Medulla oblongata (tissue), 1 donor: ENCODE measurements around the gene RAB34.

Experiments used
- DNase-seq: peaks from one replicate; pipeline ENCODE4 v3.0.0-alpha.2; 2015; ENCODE audit errors: extremely low spot score

The RAB34 gene

GRCh38 chr17:28717578-28718332, at the start of gene RAB34:
RAB34 (minus strand) TSS chr17:28717868; CDS start chr17:28717266, 602 bp downstream.
- DNase-seq, result peak; percentile 52

DNA sequence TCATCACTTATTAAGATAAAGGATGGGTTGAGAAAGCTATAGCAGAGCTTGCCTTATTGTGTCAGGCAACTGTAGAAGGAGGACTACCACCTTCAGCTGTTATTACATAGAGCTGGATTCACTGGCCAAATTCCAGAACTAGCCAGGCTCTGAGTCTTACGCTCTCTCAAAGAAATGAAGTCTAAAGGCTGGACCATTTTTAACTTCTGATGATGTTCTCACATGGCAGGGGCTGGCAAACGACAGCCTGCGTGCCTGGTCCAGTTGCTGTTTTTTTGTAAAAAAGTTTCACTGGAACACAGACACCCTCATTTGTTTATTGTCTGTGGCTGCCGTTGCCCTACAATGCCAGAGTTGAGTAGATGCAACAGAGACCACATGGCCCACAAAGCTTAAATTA, 47.4 kb upstream of the RAB34 start:
- DNase-seq, result peak; percentile 40

DNA sequence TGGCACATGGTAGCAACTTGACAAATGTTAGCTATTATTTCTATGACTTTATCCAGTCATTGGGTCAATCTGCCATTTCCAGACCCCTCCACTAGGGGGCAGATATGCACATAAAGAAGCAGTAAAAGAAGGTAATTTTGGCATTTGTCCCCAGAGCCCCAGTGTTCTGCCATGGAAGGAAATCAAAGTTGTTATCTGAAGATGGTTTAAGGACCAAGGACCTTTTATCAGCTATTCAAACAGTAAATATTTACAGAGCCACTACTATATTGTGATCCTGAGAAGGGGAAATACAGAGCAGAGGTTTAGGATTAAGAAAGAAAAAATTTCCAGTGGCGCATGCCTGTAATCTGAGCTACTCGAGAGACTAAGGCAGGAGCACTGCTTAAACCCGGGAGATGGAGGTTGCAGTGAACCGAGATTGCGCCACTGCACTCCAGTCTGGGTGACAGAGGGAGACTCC, 46.2 kb upstream of the RAB34 start:
- peak; percentile 89 for DNase-seq

DNA sequence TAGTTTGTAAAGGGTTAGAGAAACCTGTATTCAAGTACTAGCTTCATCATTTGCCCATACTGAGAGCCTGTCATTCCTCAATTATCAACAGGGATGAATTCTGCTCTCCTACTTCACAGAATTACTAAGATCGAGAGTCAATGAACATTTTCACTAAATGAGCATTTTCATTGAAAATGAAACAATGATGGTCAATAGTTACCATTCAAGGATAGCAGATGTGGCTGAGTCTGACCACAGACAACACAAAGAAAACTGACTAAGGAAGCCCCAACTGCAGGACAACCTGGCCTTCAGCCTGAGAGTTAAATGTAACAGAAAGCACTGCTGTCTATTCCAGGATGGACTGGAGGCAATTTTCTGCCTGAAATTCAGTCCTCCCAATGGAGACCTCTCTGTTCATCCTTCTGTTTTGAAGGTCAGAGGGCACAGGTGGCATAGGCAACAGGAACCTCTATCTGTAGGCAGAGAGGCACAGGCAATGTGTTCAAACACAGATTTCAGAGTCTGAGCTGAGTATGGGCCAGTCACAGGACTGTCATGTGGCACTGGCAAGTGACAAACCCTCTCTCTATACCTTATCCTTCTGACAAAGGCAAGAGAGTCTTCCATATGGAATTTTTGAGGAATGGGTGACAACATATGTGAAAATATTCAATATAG, 45.6 kb upstream of the RAB34 start:
- DNase-seq, result no peak

- DNase-seq, result peak; percentile 71
Measured at GRCh38 chr17:28760601-28761562, 43.2 kb upstream of the RAB34 start.

- no peak for DNase-seq
Measured at GRCh38 chr17:28759256-28759865, 41.7 kb upstream of the RAB34 start.

DNA sequence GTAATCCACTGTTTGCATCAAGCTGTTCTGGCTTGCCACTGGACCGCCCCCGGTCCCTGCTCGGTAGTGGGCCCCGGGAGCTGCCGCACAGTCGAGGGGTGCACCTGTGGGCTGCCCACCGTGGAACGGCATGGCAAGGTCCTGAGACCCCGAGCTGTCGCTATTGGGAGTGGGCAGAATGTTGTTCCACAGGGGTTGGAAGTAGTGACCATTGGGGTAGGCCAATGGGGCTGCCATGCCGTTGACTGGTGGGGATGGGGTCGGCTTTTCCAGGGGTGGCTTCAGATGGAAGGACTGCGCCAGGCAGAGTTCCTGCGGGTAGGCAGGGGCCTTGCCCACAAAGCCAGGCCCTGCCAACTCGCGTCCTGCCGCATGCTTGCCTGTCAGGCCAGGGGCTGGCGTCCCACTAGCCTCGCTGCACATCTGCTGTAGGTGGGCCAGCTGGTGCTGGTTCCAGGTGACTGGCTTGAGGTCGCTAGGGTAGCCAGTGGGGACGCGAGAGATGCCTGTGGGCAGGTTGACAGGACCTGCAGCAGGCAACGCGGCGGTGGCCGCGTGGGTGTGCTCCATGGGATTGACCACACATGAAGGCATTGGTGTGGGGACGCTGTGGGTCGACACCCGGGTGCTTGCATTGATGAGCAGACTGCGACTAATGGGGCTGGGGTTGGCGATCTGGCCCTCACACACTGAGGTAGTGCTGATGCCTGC, 40.9 kb upstream of the RAB34 start:
- no peak for DNase-seq

DNA sequence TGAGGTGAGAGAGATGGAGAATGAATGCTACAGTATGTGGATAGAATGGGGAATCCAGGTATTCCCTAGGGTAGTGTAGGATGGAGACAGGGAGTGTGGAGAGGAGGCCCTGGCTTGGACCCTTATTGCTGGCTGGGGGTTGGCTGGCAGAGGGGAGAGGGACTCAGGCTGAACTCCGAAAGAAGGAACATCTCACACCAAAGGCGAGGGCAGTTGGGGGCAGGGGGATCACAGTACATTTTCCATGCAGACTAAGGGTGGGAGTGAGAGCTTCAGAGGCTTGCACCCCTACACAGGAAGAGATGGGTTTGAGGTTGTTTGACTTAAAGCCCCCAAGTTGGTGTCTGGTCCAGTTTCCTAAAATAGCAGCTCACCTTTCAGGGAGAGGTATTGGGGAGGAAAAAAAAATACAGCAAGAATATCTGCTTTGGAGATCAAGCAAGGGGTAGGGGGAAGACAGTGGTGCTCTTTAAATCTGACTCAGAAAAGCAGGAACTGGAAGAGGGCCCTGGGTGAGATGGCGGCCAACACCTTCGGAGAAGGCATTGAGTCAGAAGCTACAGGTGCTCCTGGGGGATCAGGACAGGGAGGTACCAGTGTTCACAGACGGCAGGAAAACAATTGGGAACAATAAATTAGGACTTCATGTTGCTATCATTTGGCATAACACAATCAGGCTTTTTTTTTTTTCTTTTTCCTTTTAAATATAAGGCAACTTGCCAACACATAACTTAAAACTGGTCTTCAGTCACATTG, 38.6 kb upstream of the RAB34 start:
- no peak for DNase-seq

DNA sequence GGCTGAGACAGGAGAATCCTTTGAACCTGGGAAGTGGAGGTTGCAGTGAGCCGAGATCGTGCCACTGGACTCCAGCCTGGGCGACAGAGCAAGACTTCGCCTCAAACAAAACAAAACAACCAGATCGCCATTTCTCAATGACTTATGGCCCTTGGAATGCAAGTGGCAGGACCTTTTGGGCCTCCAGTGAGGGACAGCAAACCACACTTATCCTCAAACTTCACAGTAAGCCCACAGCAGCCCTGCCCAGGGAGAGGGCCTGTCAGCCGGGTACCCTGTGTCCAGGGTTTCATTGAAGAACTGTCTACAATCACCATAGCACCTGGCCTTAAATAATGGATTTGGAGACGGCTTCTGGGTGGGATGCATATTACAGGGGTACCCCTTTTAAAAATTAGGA, 37.8 kb upstream of the RAB34 start:
- no peak for DNase-seq

- DNase-seq, result no peak
Measured at GRCh38 chr17:28751600-28752366, 34.1 kb upstream of the RAB34 start.

DNA sequence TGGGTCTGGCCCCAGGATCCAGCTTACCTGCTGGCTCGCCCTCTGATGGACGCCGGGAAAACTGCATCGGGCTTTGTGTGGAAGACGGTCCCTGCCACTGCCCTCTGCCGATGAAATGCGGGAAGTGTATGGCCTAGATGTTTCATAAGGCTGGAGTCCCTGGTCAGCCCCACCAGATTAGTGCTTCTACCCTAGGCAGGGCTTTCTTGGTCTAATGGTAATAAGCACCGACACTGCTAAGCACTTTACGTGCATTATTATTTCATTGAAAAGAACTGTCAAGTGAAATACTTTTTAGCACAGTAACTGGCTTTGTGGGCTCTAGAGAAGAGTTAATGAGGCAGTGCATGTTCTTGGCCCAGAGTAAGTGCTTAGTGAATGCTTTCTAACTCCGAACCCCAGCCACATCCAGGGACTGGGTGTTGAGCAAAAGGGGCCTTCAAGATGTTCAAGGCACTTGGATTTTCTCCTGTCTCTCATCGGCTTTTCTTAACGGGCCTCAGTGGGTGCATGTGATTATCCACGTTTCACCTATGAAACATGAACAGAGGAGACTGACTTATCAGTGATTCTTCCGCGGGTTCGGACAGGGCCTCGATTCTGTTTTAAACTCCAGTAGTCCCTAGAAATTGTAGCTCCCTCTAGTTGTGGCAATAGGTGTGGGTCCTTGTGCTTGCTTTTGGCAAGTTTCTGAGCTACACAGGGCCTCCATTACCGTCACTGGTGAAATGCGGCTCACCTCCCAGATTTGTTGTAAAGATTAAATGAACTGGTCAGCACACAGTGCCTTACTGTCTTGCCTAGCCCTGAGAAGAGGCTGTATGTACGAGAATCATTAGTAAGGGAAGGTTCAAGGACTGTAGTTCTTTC, 32.7 kb upstream of the RAB34 start:
- DNase-seq, result peak; percentile 97

DNA sequence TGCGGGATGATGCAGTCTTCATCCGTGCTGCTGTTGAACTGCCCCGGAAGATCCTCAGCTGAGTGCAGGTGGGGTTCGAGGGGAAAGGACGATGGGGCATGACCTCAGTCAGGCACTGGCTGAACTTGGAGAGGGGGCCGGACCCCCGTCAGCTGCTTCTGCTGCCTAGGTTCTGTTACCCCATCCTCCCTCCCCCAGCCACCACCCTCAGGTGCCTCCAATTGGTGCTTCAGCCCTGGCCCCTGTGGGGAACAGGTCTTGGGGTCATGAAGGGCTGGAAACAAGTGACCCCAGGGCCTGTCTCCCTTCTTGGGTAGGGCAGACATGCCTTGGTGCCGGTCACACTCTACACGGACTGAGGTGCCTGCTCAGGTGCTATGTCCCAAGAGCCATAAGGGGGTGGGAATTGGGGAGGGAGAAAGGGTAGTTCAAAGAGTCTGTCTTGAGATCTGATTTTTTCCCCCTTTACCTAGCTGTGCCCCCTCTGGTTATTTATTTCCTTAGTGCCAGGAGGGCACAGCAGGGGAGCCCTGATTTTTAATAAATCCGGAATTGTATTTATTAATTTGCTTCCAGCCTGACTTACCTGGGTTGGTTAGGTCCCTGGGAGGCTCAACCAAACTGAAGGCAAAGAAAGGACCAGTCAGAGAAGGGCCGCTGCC, 32.0 kb upstream of the RAB34 start:
- no peak for DNase-seq

GRCh38 chr17:28748852-28749515, 31.3 kb upstream of the RAB34 start:
- no peak for DNase-seq

- DNase-seq, result no peak
Measured at GRCh38 chr17:28747801-28748750, 30.4 kb upstream of the RAB34 start.

GRCh38 chr17:28747051-28747691, 29.5 kb upstream of the RAB34 start:
- peak; percentile 75 for DNase-seq

DNA sequence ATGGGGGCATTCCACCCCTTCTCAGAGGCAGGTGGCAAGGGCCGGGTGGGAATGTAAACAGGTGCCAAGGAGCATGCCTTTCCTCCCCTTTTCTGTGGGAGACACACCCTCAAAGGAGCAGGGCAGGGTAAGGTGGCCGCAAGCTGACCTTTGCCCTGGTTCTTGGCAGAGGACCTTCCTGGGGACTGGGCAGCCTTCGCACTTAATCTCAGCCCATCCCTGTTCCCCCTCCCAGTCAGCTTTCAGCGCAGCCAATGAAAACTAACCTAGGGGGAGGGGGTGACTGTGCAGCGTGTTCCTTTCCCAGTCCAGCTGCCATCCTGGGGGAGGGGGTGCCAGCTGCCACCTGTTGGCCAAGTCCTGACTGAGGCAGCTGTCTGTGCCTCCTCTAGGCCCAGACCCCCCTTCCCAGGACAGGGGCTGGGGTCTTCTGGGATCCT, 29.0 kb upstream of the RAB34 start:
- peak; percentile 63 for DNase-seq
